Keratinocyte (primary cell): ENCODE results near the gene GPR45.

Experiments used
- CTCF ChIP-seq, 3 experiments: IDR thresholded peaks in 1 of 3; conservative IDR thresholded peaks in 1 of 3; optimal IDR thresholded peaks in 1 of 3; 2 replicates in 2 of 3; 3 replicates in 1 of 3; pipeline versions ENCODE3 to v1.5.1; 2011; ENCODE audit warnings: low read length in 3 of 3, mild to moderate bottlenecking in 3 of 3, moderate library complexity in 2 of 3, control low read depth in 1 of 3, inconsistent platforms in 1 of 3; ENCODE audit not compliant: insufficient read depth in 2 of 3; ENCODE audit errors: extremely low read depth in 1 of 3
- EZH2 ChIP-seq: IDR thresholded peaks from one replicate; pipeline ENCODE4 v1.6.1; 2012; ENCODE audit warnings: inconsistent platforms, mild to moderate bottlenecking, low read length, moderate library complexity

- TF ChIP-seq CTCF (optimal IDR thresholded peaks at IDR 0.05 in 1 of 3, IDR thresholded peaks at IDR 0.05 in 1 of 3, conservative IDR thresholded peaks at IDR 0.05 in 1 of 3; ENCODE audit: extremely low read depth in 1 of 3, insufficient read depth in 2 of 3, low read length in 3 of 3) (no peak), EZH2 (no peak)
Measured at GRCh38 chr2:105254531-105255210, 13.1 kb downstream of the GPR45 start.
